ENCODE data around the gene PC.

Gene PC

GRCh38 chr11:66902486-66903177, 55.6 kb downstream of the PC start:
- no peak for ATAC-seq
- TF ChIP-seq SNAI2 (CRISPR knock-in tag; IDR thresholded peaks at IDR 0.05) (no peak), PPARA (CRISPR knock-in tag; IDR thresholded peaks at IDR 0.05; ENCODE audit: borderline replicate concordance) (no peak), ESRRG (CRISPR knock-in tag; IDR thresholded peaks at IDR 0.05) (no peak), OSR1 (CRISPR knock-in tag; IDR thresholded peaks at IDR 0.05) (no peak), BACH2 (CRISPR knock-in tag; IDR thresholded peaks at IDR 0.05; ENCODE audit: borderline replicate concordance) (no peak), TCF4 (CRISPR knock-in tag; IDR thresholded peaks at IDR 0.05; ENCODE audit: borderline replicate concordance) (no peak), PATZ1 (CRISPR knock-in tag; IDR thresholded peaks at IDR 0.05; ENCODE audit: borderline replicate concordance) (no peak), GLIS3 (CRISPR knock-in tag; IDR thresholded peaks at IDR 0.05) (no peak), ZFP3 (CRISPR knock-in tag; IDR thresholded peaks at IDR 0.05) (no peak), ZNF565 (CRISPR knock-in tag; conservative IDR thresholded peaks at IDR 0.05; ENCODE audit: low read depth) (no peak), ARNTL (CRISPR knock-in tag; IDR thresholded peaks at IDR 0.05; ENCODE audit: borderline replicate concordance, low read depth) (no peak), RARB (CRISPR knock-in tag; IDR thresholded peaks at IDR 0.05) (no peak), ZNF8 (CRISPR knock-in tag; IDR thresholded peaks at IDR 0.05) (no peak)
- TF ChIP-seq, protein P1, sequence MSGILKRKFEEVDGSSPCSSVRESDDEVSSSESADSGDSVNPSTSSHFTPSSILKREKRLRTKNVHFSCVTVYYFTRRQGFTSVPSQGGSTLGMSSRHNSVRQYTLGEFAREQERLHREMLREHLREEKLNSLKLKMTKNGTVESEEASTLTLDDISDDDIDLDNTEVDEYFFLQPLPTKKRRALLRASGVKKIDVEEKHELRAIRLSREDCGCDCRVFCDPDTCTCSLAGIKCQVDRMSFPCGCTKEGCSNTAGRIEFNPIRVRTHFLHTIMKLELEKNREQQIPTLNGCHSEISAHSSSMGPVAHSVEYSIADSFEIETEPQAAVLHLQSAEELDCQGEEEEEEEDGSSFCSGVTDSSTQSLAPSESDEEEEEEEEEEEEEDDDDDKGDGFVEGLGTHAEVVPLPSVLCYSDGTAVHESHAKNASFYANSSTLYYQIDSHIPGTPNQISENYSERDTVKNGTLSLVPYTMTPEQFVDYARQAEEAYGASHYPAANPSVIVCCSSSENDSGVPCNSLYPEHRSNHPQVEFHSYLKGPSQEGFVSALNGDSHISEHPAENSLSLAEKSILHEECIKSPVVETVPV (CRISPR knock-in tag; IDR thresholded peaks at IDR 0.05): no peak
- TF ChIP-seq, protein P2, sequence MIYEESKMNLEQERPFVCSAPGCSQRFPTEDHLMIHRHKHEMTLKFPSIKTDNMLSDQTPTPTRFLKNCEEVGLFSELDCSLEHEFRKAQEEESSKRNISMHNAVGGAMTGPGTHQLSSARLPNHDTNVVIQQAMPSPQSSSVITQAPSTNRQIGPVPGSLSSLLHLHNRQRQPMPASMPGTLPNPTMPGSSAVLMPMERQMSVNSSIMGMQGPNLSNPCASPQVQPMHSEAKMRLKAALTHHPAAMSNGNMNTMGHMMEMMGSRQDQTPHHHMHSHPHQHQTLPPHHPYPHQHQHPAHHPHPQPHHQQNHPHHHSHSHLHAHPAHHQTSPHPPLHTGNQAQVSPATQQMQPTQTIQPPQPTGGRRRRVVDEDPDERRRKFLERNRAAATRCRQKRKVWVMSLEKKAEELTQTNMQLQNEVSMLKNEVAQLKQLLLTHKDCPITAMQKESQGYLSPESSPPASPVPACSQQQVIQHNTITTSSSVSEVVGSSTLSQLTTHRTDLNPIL (CRISPR knock-in tag; IDR thresholded peaks at IDR 0.05; ENCODE audit: low read depth): no peak

- TF ChIP-seq PATZ1 (CRISPR knock-in tag; IDR thresholded peaks at IDR 0.05; ENCODE audit: borderline replicate concordance) (no peak), TCF4 (CRISPR knock-in tag; IDR thresholded peaks at IDR 0.05; ENCODE audit: borderline replicate concordance) (no peak), ISL1 (CRISPR knock-in tag; IDR thresholded peaks at IDR 0.05) (no peak), ZNF70 (CRISPR knock-in tag; IDR thresholded peaks at IDR 0.05) (no peak), ZC3H10 (CRISPR knock-in tag; IDR thresholded peaks at IDR 0.05) (no peak), SNAI2 (CRISPR knock-in tag; IDR thresholded peaks at IDR 0.05) (no peak), PPARA (CRISPR knock-in tag; IDR thresholded peaks at IDR 0.05; ENCODE audit: borderline replicate concordance) (no peak), ZNF565 (CRISPR knock-in tag; conservative IDR thresholded peaks at IDR 0.05; ENCODE audit: low read depth) (no peak), CSDC2 (CRISPR knock-in tag; IDR thresholded peaks at IDR 0.05) (no peak), ZFP3 (CRISPR knock-in tag; IDR thresholded peaks at IDR 0.05) (no peak), RARB (CRISPR knock-in tag; IDR thresholded peaks at IDR 0.05) (no peak), ZFP30 (CRISPR knock-in tag; IDR thresholded peaks at IDR 0.05) (no peak), ARNTL (CRISPR knock-in tag; IDR thresholded peaks at IDR 0.05; ENCODE audit: borderline replicate concordance, low read depth) (no peak), OSR1 (CRISPR knock-in tag; IDR thresholded peaks at IDR 0.05) (no peak), BACH2 (CRISPR knock-in tag; IDR thresholded peaks at IDR 0.05; ENCODE audit: borderline replicate concordance) (no peak)
- TF ChIP-seq, protein P2 (CRISPR knock-in tag; IDR thresholded peaks at IDR 0.05; ENCODE audit: low read depth): no peak
- TF ChIP-seq, protein P3, sequence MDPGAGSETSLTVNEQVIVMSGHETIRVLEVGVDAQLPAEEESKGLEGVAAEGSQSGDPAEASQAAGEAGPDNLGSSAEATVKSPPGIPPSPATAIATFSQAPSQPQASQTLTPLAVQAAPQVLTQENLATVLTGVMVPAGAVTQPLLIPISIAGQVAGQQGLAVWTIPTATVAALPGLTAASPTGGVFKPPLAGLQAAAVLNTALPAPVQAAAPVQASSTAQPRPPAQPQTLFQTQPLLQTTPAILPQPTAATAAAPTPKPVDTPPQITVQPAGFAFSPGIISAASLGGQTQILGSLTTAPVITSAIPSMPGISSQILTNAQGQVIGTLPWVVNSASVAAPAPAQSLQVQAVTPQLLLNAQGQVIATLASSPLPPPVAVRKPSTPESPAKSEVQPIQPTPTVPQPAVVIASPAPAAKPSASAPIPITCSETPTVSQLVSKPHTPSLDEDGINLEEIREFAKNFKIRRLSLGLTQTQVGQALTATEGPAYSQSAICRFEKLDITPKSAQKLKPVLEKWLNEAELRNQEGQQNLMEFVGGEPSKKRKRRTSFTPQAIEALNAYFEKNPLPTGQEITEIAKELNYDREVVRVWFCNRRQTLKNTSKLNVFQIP (CRISPR knock-in tag; IDR thresholded peaks at IDR 0.05; ENCODE audit: borderline replicate concordance, low read depth): no peak
- TF ChIP-seq, protein P1 (CRISPR knock-in tag; IDR thresholded peaks at IDR 0.05): no peak
- TF ChIP-seq, protein P4, sequence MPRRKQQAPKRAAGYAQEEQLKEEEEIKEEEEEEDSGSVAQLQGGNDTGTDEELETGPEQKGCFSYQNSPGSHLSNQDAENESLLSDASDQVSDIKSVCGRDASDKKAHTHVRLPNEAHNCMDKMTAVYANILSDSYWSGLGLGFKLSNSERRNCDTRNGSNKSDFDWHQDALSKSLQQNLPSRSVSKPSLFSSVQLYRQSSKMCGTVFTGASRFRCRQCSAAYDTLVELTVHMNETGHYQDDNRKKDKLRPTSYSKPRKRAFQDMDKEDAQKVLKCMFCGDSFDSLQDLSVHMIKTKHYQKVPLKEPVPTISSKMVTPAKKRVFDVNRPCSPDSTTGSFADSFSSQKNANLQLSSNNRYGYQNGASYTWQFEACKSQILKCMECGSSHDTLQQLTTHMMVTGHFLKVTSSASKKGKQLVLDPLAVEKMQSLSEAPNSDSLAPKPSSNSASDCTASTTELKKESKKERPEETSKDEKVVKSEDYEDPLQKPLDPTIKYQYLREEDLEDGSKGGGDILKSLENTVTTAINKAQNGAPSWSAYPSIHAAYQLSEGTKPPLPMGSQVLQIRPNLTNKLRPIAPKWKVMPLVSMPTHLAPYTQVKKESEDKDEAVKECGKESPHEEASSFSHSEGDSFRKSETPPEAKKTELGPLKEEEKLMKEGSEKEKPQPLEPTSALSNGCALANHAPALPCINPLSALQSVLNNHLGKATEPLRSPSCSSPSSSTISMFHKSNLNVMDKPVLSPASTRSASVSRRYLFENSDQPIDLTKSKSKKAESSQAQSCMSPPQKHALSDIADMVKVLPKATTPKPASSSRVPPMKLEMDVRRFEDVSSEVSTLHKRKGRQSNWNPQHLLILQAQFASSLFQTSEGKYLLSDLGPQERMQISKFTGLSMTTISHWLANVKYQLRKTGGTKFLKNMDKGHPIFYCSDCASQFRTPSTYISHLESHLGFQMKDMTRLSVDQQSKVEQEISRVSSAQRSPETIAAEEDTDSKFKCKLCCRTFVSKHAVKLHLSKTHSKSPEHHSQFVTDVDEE (CRISPR knock-in tag; IDR thresholded peaks at IDR 0.05): no peak
Observed at GRCh38 chr11:66901964-66902390, 56.2 kb downstream of the PC start.

More at GRCh38 chr11:66901964-66902390, 56.2 kb downstream of the PC start:
- no peak for ATAC-seq
